GM18505 (cell line): ENCODE measurements around the gene CTBP1.

Experiments used
- ATAC-seq: cut with Tn5 transposase; IDR thresholded peaks from one replicate; pipeline ENCODE4 v1.9.1; 2021; ENCODE audit not compliant: unreplicated experiment
- POLR2A ChIP-seq: IDR thresholded peaks from 4 replicates; pipeline ENCODE4 v1.6.1; 2011; ENCODE audit warnings: borderline replicate concordance; ENCODE audit not compliant: insufficient read depth, insufficient read length; ENCODE audit errors: extremely low read depth

The CTBP1 gene

DNA sequence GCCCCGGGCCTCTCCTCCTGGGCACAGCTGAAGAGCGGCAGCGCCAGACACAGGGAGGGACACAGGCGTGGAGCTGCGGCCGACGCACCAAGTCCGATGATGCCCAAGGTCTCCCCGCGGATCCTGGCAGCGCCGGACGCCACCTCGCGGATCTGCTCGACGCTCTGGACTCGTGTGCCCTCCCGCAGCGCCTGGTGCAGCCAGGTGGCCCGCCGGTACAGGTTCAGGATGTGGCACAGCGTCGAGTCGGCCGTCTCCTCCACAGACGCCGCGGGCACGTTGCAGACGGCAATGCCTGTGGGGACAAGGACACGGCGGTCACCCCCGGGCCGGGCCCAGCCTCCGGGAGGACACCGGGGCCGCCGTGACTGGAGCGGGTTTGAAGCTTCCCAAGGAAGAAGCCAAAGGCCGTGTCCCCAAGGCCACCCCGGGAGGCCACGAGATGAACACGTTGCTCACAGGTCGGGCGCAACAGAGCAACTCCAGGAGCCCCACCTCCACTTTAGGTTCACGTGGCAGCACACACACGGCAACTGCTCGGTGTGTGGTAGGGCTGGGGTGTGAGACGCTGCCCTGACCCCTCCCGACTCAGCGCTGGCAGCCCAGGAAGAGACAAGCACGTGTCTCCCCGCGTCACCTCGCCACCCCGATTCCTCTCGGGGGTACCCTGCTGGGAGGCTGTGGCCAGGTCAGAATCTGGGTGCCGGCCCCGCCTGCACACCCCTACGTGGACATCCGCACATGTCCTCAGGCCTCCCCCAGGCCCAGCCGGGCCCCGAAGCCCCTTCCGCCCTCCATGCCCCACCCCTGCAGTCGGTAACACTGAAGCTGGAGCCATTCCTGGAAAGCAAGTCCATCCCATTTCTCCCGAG is 23.4 kb downstream of the CTBP1 start:
- TF ChIP-seq POLR2A: no peak
- ATAC-seq: no peak

DNA sequence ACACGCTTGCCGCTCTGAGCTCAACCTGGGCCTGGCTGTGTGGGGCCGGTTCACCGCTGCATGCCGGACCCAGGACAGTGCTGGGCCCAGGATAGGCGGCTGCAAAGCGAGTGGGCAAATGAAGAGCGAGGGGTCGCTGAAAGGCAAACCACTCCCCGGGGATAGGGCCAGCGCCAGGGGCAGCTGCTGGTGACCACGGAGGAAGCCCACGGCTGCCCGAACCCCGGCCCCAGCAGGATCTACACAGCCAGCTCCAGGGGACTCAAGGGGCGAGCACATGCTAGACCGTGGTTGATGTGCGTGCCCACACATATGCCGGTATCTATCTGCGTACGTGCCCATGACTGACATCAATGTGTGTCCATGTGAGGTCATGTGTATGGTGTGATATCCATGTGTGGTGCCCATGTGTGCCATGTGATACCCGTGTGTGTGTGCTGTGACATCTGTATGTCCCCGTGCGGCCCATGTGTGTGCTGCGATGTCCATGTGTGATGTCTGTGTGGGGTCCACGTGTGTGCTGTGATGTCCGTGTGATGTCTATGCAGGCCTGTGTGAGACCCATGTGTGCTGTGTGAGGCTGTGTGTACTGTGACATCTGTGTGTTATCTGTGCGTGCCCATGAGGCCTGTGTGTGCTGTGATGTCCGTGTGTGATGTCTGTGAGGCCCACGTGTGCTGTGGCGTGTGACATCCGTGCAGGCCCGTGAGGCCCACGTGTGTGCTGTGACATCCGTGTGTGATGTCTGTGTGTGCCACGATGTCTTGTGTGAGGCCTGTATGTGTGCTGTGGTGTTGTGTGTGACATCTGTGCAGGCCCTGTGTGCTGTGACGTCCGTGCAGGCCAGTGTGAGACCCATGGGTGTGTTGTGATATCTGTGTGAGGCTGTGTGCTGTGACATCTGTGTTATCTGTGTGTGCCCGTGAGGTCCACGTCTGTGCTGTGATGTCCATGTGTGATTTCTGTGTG is 24.8 kb downstream of the CTBP1 start:
- no peak for TF ChIP-seq POLR2A
- no peak for ATAC-seq

DNA sequence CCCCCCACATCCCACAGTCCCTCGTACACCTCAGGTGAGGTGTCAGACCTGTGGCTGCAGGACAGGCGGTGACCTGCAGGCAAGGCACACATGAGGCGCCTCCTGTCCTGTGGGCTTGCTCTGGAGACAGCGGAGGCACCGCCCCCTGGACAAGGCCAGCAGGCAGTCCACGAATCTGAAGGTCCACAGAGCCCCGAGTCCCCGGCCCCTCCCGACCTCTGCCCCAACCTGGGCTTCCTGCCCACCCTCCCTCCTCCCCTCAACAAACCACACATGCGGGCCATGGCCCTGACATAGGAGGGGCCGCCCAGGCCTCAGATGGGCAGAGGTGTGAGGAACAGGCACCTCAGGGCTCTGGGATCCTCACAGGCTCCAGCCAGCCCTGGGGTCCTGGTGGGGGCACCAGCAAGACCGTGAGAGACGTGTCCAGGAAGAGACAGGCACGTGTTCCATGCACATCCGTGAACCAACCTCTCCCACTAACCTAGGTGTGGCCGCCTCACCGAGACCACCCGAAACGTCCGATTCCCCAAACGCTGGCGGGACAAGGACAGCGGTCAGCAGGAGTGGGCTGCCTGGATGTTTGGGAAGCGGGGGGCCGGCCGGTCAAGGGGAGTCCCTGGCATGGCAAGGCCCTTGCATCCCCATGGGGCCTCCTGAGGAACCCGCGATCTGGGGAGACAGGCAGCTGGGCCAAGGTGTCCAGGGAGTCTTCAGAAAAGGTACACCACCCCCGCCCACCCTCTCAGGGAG is 25.8 kb downstream of the CTBP1 start:
- TF ChIP-seq POLR2A: no peak
- no peak for ATAC-seq

DNA sequence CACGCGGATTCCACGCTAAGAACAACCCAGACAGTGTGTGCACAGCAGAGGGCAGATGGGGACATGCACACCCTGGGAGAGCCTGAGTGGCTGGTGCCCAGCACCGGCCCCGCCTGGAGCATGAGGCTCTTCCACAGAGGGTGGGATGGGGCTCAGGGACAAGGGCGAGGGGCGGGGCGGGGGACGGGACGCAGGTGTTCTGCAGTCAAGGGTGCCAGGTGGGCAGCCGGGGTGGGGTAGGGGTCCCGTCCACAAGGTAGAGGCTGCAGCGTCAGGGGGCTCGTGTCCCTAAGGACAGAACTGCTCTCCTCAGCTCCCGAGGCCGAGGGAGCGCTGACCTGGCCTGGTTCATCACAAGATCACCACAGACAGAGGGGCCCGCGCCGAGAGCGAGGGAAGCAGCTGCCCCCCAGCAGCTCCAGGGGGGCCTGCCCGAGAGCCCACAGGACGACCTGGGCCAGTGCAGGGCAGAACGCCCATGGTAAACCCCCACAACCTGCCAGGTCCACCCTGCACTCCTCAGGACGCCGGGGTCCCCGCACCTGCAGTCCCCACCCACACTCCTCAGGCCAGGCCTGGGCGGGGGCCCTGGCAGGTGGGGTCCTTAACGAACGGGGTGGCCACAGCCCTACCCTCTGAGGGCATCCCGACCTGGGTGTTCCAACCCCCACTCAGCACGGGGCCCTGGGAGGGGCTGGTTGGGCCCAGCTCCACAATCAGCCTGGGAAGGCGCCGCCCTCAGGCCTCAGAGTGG is 26.7 kb downstream of the CTBP1 start:
- no peak for TF ChIP-seq POLR2A
- no peak for ATAC-seq

DNA sequence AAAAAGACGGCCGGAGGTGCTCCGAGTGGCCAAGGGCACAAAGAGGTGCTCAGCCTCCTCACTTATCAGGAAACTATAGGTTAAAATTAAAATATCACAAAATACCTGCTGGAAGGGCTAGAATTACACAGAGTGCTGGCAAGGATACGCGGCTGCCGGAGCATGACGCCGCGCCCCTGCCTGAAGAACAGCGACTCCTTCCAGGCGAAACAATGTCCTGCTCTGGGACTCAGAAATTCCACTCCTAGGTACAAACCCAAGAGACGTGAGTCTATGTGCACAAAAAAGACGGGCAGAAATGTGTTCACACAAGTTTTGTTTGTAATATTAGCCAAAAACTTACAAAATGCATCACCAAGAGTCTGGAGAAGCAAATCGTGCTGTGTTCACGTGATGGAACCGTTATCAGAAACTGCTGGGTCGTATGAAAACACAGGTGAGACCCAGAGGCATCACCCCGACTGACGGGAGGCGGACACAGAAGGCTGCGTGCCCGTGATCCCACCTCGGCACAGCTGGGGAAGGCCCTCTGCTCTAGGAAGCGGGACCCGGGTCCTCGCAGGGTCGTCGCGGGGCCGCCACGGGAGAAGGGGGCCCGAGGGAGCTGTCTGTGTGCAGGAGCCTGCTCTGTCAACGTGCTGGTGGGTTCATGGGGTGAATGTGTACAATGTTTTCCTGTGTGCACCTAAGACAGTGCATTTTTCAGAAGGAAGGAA is 27.6 kb downstream of the CTBP1 start:
- ATAC-seq: no peak
- no peak for TF ChIP-seq POLR2A

DNA sequence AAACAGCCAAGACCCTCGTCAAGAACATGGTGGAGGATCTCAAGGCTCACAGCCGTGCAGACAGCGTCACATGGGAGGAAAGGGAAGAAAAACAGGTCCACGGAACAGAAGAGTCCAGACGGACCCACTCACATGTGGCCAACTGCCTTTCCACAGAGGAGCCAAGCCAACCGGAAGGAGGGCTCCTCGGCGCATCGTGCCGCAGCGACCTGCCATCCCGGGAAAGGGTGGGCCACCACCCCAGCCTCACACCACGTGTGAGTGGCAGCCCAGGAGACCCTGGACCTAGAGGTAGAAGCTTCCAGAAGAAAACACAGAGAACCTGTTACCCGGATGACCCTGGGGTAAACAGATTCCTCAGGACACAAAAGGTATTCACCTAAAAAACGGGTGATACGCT is 28.4 kb downstream of the CTBP1 start:
- ATAC-seq: no peak
- no peak for TF ChIP-seq POLR2A

DNA sequence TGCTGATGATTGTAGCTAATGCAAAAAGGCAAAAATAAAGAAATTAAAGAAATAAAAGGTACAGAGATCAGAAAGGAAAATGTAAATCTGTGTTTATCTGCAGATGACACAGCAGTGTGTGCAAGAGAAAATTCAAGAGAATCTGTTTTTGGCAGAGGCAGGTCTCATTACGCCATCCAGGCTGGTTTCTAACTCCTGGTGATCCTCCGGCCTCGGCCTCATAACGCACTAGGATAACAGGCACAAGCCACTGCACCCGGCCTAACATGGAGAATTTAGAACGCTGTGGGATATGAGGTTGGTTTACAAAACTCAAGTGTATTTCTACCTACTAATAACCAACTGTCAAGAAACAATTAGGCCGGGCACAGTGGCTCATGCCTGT is 29.4 kb downstream of the CTBP1 start:
- no peak for ATAC-seq
- TF ChIP-seq POLR2A: no peak

DNA sequence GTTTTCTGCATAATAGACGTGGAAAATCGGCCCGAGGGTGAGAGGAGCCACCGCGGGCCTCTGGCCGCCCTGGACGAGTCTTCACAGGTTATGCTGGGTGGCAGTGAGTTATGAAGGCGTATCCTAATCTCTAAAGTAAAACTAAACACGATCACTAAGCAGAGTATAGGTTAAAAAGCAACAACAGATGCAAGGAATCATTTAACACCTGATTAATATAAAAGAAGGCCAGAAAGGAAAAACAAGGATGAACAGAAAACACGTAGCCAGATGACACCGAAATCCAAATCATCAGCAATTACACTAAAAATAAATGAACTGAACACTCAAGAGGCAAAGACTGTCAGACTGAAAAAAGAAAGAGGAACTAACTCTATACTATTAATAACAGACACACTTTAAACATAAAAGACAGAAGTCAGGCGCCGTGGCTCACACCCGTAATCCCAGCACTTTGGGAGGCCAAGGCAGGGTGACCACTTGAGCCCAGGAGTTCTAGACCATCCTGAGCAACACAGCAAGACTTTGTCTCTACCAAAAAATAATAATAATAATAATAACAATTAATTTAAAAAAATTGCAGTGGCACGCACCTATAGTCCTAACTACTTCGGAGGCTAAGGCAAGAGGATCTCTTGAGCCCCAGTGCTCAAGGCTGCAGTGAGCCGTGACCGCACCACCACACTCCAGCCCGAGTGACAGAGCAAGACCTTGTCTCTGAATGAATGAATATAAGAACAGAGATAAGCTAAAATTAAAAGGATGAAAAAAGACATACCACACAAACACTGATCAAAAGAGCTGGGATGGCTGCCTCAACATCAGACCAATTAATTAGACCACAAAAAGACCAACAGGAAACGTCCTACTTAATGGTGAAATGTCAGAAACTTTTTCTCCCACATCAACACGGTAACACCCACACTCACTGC is 30.0 kb downstream of the CTBP1 start:
- peak; percentile 37 for TF ChIP-seq POLR2A
- peak; percentile 66 for ATAC-seq

DNA sequence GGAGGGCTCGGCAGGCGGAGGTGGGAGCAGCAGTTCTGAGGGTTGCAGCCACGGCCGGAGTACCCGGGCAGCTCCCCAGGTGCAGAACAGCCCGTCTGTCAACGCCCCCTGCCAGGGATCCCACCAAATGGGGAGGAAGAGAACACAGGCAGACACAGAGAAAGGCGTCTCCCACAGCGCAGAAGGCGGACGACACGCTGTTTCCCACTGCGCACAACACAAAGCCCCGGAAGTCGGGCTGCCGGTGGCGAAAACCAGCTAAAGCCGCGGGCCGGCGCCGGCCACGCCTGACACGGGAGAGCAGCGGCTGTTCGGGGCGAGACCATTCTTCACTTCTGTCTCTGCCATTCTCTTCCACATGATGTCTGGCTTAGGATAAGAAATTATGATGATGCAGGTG is 31.6 kb downstream of the CTBP1 start:
- no peak for ATAC-seq
- no peak for TF ChIP-seq POLR2A

DNA sequence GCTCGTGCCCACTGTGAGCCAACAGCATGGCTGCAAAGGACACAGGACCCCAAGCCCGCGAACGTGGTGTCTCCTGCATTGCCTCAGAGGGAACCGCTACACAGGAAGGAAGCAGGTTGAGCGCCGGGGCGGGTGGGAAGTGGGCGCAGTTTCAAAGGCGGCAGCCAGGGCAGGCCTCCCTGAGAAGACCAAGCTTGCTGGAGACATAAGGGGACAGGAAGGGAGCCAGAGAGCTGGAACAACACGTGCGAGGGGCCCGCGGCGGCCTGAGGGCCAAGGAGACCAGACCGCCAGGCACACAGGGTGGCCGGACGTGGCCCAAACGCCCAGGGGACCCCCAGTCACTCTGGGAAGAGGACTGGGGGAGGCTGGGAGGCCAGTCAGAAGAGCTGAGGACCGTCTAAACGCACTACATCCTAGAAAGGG is 32.0 kb downstream of the CTBP1 start:
- peak; percentile 25 for TF ChIP-seq POLR2A
- ATAC-seq: no peak

DNA sequence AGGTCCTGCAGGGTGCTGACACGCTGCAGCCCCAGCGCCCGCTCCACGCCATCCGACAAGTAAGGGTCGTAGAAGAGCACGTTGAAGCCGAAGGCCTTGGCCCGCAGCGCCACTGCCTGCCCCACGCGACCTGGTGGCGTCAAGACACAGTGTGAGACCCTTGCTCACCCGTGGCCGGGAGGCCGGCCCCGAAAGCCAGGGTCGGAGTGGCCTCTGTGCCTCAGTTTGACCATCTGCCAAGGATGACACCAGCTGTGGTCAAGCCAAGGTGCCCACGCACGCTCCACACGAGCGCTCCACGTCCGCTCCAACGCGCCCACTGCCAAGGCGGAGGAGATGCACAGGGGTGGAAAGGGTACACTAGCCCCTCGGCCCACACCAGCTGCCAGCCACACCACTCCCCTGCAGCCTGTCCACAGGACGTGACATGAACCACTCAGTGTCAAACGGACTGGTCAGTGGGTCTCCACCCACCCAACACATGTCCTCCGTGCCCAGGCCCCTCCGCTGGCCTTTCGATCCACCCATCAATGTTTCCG is 32.8 kb downstream of the CTBP1 start:
- no peak for TF ChIP-seq POLR2A
- ATAC-seq: no peak
